Astrocyte of the spinal cord (primary cell): ENCODE results near the gene AMH.
A peak's percentile ranks its signal among the peaks of the same experiment; 100 is the strongest.

Experiments used
- DNase-seq: peaks from one replicate; pipeline ENCODE4 v3.0.0; 2011; ENCODE audit warnings: low read depth, low spot score
- H3K4me3 ChIP-seq: 2 replicates; pipeline ENCODE4 v1.5.1; 2011; ENCODE audit warnings: low read depth, mild to moderate bottlenecking, low read length, moderate library complexity
- in situ Hi-C: cut with HindIII; loops from 2 replicates; pipeline ENCODE4 v1.10.0; 2017; ENCODE audit warnings: low sequenced_read_pairs
- TF ChIP-seq, protein P1 (sequence below): IDR thresholded peaks from 2 replicates; pipeline ENCODE4 v1.5.1; 2012; ENCODE audit warnings: low read depth, mild to moderate bottlenecking, low read length, inconsistent platforms

The AMH gene

DNA sequence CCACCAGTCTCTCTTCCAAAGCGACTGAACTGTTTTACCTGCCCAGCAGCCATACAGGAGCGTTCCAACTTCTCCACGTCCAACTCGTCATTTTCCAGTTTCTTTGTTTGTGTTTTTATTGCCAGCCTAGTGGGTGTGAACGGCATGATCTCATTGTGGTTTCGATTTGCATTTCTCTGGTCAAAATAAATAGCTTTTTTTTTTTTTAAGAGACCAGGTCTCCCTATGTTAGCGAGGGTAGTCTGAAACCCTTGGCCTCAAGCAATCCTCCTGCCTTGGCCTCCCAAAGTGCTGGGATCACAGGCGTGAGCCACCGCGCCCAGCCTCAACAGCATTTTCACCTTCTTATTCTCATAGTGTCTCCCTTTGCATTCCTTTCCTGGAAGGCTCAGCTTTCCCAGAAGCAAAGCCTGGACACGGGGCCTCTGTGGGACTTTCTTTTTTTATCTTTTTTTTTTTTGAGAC is 11.2 kb downstream of the AMH start:
- TF ChIP-seq, protein P1, sequence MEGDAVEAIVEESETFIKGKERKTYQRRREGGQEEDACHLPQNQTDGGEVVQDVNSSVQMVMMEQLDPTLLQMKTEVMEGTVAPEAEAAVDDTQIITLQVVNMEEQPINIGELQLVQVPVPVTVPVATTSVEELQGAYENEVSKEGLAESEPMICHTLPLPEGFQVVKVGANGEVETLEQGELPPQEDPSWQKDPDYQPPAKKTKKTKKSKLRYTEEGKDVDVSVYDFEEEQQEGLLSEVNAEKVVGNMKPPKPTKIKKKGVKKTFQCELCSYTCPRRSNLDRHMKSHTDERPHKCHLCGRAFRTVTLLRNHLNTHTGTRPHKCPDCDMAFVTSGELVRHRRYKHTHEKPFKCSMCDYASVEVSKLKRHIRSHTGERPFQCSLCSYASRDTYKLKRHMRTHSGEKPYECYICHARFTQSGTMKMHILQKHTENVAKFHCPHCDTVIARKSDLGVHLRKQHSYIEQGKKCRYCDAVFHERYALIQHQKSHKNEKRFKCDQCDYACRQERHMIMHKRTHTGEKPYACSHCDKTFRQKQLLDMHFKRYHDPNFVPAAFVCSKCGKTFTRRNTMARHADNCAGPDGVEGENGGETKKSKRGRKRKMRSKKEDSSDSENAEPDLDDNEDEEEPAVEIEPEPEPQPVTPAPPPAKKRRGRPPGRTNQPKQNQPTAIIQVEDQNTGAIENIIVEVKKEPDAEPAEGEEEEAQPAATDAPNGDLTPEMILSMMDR, result no peak
- in situ Hi-C loops, result no loop called here
- DNase-seq, result no peak
- H3K4me3 ChIP-seq, result no peak overlapping the region

DNA sequence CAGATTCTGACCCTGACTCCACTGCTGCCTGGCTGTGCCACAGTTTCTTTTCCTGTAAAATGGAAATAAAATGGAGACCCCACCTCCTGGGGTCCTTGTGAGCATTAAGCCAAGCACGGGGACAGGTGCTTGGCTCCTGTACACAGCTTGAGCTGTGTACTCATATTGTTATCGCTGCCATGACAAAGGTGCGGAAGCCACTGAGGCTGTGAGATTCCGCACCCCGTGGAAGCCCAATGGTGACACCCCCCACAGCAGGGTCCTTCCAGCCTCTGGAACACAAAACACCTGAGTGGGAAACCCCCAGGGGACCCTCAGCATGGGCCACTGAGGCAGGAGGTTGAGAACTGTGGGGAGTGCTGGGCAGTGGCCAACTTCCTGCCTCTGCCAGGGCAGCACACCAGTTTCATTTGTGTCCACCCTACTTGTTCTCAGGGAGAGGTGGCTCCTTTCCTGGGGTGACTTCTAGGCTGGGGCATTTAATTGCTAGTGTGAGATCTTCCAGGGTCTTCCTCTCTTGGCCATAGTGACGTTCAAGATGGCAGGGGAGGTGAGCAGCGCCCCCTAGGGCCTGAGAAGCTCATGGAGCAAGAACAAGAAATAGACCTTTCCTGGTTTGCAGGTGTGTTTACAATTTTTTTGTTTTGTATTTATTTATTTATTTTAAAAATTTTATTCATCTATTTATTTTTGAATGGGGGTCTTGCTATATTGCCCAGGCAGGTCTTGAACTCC is 12.5 kb downstream of the AMH start:
- TF ChIP-seq, protein P1, result peak; percentile 71
- H3K4me3 ChIP-seq, result no peak overlapping the region
- in situ Hi-C loops, result no loop called here
- no peak for DNase-seq

DNA sequence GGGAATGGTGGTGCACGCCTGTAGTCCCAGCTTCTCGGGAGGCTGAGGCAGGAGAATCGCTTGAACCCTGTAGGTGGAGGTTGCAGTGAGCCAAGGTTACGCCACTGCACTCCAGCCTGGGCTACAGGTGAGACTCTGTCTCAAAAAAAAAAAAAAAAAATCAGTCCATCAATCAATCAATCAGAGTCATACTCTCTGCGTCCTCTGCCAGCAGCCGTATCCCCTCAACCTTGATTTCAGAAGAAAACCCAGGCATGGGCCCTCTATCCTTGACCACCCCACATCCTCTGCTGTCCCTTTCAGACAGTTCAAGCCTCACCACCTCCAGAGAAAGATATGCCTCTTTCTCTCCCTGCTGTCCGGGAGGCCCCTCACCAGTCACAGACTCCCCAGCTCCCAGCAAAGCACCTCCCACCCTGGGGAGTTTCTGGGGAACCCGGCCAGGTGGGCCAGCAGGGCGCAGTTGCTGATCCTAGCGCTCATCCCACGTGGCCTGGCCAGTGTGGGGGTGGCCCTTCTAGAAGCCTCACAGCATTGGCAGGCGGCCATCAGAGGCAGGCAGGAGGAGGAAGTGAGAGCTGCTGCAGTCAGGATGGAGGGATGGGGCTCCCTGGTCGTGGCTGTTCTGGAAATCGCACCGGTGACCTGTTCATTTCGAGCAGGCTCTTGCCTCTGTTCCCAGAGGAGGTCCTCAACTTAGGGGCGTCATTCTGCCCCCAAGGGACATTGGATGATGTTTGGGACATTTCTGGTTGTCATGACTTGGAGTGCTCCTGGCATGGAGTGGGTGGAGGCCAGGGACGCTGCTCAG is 17.3 kb downstream of the AMH start:
- in situ Hi-C loops, result no loop called here
- H3K4me3 ChIP-seq, result no peak overlapping the region
- peak; percentile 71 for DNase-seq
- TF ChIP-seq, protein P1, result no peak

DNA sequence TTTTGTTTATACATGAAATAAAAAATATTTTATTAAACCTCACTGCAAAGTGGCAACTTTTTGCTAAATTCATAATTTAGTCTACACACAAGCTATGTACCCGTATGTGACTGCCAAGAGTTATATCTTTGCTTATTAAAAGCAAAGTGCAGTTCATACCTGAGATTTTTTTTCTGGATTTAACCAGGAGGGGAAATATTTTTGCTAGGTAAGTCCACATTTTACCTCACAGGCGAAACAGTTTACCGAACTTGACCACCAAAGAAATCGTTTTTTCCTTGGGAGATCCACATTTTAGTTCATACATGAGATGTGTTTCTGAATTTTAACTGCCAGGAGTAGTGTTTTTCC is 19.3 kb downstream of the AMH start:
- TF ChIP-seq, protein P1, result no peak
- in situ Hi-C loops, result no loop called here
- no peak for DNase-seq
- no peak overlapping the region for H3K4me3 ChIP-seq

DNA sequence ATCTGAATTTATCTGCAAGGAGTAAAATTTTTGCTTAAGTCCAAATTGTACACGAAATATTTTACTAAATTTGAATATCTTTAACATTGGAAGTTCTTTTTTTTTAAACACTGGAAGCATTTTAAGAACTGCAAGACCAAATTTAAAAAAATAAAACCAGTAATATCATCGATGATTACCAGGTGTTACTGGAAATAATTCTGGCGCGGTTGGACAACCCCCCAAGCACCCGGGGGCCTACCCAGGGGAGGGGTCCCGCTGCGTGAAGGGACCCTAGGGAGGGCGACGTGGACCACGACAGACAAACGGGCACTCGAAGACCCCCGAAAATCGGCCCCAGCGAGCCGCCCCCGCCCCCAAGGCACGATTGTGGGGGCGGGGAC is 19.7 kb downstream of the AMH start:
- no peak for DNase-seq
- in situ Hi-C loops, result no loop called here
- TF ChIP-seq, protein P1, result no peak
- peak overlapping the region; percentile 69 for H3K4me3 ChIP-seq

DNA sequence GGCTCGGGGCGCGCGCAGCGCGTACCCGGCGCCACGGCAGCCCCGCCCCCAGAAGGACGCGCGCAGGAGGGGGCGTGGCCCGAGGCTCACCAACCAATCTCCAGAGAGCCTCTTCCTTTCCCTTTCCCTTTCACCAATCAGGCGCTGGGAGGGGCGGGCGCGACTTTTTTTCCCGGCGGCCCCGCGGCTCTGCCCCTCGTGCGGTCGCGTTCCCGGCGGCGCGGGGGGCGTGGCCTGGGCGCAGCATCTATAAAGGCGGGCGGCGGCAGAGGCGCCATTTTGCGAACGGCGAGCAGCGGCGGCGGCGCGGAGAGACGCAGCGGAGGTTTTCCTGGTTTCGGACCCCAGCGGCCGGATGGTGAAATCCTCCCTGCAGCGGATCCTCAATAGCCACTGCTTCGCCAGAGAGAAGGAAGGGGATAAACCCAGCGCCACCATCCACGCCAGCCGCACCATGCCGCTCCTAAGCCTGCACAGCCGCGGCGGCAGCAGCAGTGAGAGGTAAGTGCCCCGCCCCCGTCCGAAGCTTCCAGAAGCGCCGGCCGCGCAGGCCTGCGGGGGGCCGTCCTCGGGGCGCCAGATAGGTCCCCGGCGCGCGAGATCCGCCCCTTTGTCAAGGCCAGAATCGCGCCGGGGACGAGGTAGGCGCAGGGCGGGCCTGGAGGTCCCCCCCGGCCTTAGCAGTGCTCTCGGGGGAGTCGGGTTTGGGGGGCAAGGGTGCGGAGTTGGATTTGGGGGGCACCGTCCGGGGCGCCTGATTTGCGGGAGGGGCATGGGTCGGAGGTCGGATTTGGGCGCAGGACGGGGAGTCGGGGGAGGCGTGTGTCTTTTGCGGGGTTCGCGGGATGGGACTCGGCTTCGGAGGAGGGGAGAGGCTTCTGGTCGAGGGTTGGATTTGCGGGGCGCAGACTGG is 20.4 kb downstream of the AMH start:
- H3K4me3 ChIP-seq, result peak overlapping the region; percentile 99
- in situ Hi-C loops, result no loop called here
- TF ChIP-seq, protein P1, result no peak

More for the DNA sequence above, 20.4 kb downstream of the AMH start:
- peak; percentile 97 for DNase-seq
